ENCODE measurements around the gene PCDH9. TPM values are rescaled to one million over a fixed set of nuclear protein-coding genes. Genes with fewer than 3 reads are reported as not detected.

Gene PCDH9
- total RNA-seq, 1 donor from 2014 or later = 0.26 TPM

DNA sequence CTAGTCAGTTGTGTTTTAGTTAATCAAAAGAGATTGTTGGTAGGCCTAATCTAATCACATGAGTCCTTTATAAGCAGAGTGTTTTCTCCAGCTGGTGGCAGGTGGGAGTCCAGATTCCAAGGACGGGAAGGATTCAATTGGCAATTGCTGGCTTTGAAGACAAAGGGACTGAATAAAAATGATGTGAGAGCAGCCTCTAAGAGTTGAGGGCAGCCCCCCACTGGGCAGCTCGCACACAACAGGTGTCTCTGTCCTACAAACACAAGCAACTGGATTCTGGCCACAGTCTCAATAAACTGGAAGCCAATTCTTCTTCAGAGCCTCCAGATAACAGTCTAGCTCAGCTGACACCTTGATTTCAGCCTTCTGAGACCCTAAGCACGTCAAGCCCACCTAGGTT is 915.2 kb downstream of the PCDH9 start:
- TF ChIP-seq, protein P1, sequence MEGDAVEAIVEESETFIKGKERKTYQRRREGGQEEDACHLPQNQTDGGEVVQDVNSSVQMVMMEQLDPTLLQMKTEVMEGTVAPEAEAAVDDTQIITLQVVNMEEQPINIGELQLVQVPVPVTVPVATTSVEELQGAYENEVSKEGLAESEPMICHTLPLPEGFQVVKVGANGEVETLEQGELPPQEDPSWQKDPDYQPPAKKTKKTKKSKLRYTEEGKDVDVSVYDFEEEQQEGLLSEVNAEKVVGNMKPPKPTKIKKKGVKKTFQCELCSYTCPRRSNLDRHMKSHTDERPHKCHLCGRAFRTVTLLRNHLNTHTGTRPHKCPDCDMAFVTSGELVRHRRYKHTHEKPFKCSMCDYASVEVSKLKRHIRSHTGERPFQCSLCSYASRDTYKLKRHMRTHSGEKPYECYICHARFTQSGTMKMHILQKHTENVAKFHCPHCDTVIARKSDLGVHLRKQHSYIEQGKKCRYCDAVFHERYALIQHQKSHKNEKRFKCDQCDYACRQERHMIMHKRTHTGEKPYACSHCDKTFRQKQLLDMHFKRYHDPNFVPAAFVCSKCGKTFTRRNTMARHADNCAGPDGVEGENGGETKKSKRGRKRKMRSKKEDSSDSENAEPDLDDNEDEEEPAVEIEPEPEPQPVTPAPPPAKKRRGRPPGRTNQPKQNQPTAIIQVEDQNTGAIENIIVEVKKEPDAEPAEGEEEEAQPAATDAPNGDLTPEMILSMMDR (IDR thresholded peaks at IDR 0.05; ENCODE audit: insufficient read depth, low read length, severe bottlenecking) = no peak
- FAIRE-seq (no peak), DNase-seq (ENCODE audit: low read depth) (no peak)
- H3K36me3 ChIP-seq (ENCODE audit: control insufficient read depth, insufficient read depth, low read length) = no peaks in the 10 kb centered on the region
- H3K4me3 ChIP-seq (ENCODE audit: low read depth, low read length) = no peak overlapping the region
- H3K27me3 ChIP-seq (ENCODE audit: control insufficient read depth, insufficient read depth, low read length) = no peaks in the 10 kb centered on the region

DNA sequence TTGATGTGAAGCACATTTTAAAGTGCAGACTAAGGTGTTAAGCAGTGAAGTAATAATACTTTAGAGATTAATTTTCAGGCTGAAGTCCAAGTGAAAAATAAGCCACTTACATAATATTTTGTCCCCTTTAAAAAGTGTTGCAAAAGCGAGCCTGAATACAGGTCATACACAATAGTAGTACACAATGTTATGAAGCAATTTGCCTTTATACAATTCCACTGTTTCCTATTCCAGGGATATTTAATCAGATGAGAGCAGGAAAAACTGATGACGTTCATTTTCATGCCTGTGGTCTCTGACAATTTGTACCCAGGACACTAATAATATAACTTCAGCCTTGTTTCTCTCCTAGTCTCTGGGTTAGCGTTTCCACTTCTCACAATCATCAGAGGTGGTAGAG is 916.7 kb downstream of the PCDH9 start:
- Histone ChIP-seq H3K27me3 (ENCODE audit: control insufficient read depth, insufficient read depth, low read length) (no peaks in the 10 kb centered on the region), H3K36me3 (ENCODE audit: control insufficient read depth, insufficient read depth, low read length) (no peaks in the 10 kb centered on the region), H3K4me3 (ENCODE audit: low read depth, low read length) (no peak overlapping the region)
- DNase-seq (ENCODE audit: low read depth) (no peak), FAIRE-seq (no peak)
- TF ChIP-seq, protein P1 (IDR thresholded peaks at IDR 0.05; ENCODE audit: insufficient read depth, low read length, severe bottlenecking) = no peak

DNA sequence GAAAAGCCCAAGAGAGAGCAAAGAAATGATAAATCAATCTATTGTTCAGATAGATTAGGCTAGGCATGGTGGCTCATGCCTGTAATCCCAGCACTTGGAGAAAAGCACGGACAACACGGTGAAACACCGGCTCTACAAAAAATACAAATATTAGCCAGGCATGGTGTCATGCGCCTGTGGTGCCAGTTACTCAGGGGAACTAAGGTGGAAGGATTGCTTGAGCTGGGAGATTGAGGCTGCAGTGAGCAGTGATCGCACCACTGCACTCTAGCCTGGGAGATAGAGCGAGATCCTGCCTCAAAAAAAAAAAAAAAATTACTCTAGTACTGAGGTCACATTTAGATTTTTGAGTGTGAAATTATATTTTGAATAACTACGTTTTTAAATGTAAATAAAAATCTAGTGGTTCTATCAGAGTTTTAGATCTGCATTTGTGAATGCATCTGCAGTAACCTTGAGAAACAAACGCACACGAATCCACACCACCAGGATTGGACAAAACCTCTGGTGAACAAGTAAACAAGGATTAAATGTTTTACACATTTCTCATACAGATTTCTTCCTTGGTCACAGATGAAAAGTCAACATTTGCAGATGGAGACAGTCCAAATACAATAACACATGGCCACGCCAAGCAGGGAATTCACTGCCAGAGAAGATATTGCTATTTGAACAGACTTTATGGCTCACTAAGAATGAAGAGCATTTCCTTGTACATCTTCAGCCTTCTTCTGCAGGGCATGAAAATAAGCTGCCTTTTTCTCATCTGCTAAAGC is 917.6 kb downstream of the PCDH9 start:
- no peaks in the 10 kb centered on the region for H3K36me3 ChIP-seq (ENCODE audit: control insufficient read depth, insufficient read depth, low read length)
- FAIRE-seq = no peak
- no peak overlapping the region for H3K4me3 ChIP-seq (ENCODE audit: low read depth, low read length)
- TF ChIP-seq, protein P1 (IDR thresholded peaks at IDR 0.05; ENCODE audit: insufficient read depth, low read length, severe bottlenecking) = no peak
- H3K27me3 ChIP-seq (ENCODE audit: control insufficient read depth, insufficient read depth, low read length) = no peaks in the 10 kb centered on the region
- DNase-seq (ENCODE audit: low read depth) = no peak

DNA sequence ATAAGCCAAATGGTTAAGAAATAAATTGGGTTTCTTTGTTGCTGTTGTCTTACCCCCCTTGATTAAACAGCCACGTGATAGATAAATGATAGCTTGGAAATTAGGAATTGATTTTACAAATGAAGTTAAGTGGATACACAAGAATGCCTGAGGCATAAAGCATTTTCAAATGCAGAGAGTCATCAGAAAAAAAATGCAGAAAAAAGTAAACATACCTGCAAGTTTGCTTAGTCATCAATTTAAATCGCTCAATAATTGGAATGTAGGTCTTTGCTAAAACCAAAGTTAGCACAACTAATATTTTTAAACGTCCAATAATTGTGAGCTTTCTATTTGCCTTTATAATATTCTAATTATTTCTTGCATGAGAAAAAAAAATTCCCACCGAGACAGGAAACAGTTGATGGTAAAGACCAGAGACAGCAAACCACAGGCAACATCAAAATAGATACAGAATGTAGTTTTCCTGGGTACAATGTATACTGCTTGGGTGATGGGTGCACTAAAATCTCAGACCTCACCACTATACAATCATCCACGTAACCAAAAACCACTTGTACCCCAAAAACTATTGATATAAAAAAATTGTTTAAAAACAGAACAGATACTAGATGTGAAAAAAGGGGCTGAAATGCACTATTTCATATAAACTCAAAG is 924.0 kb downstream of the PCDH9 start:
- no peaks in the 10 kb centered on the region for H3K27me3 ChIP-seq (ENCODE audit: control insufficient read depth, insufficient read depth, low read length)
- DNase-seq (ENCODE audit: low read depth) (no peak), FAIRE-seq (no peak)
- no peaks in the 10 kb centered on the region for H3K36me3 ChIP-seq (ENCODE audit: control insufficient read depth, insufficient read depth, low read length)
- TF ChIP-seq, protein P1 (IDR thresholded peaks at IDR 0.05; ENCODE audit: insufficient read depth, low read length, severe bottlenecking) = no peak
- no peak overlapping the region for H3K4me3 ChIP-seq (ENCODE audit: low read depth, low read length)

DNA sequence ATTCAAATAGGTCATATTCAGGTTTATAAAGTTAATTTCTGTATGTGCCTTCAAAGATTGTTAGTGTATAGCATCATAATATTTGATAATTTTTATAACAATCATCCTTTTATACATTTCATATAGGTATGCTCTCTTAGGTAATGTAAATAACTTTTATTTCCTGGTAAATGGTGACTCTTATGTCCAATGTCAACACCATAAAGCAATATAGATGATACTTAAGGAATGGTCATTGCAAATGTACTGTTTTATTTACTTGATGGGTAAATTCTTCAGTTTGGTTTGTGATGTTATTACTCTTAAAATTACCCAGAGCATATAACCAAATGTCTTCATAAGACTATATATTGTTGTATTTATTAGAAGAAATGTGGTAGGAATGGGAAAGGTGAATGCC is 928.7 kb downstream of the PCDH9 start:
- H3K27me3 ChIP-seq (ENCODE audit: control insufficient read depth, insufficient read depth, low read length) = no peaks in the 10 kb centered on the region
- FAIRE-seq = no peak
- H3K36me3 ChIP-seq (ENCODE audit: control insufficient read depth, insufficient read depth, low read length) = no peaks in the 10 kb centered on the region
- TF ChIP-seq, protein P1 (IDR thresholded peaks at IDR 0.05; ENCODE audit: insufficient read depth, low read length, severe bottlenecking) = no peak
- DNase-seq (ENCODE audit: low read depth) = no peak
- no peak overlapping the region for H3K4me3 ChIP-seq (ENCODE audit: low read depth, low read length)

Measured in bronchial epithelial cell (primary cell).